ENCODE data around the gene SYT8. TPM values are rescaled to one million over a fixed set of nuclear protein-coding genes. Genes with fewer than 3 reads are reported as not detected.
A peak's percentile ranks its signal among the peaks of the same experiment; 100 is the strongest.

The SYT8 gene
- total and polyA plus RNA-seq, 2 donors from 2014 or later = 1.2 to 1.7 TPM

- Histone ChIP-seq H3K4me1 (ENCODE audit: control insufficient read depth in 2 of 3, insufficient read depth in 2 of 3, low read depth in 1 of 3, low read length in 3 of 3) (no peaks in the 10 kb centered on the region), H3K27me3 (ENCODE audit: control insufficient read depth, insufficient read depth, low read length) (no peaks in the 10 kb centered on the region), H3K4me3 (ENCODE audit: low read length in 3 of 3) (no peak overlapping the region), H3K36me3 (ENCODE audit: control insufficient read depth in 2 of 3, insufficient read depth in 3 of 3, low read length in 3 of 3) (no peaks in the 10 kb centered on the region), H3K27ac (ENCODE audit: low read depth in 2 of 2, low read length in 2 of 2) (no peak overlapping the region), H3K9me3 (ENCODE audit: control insufficient read depth in 2 of 3, insufficient read depth in 1 of 3, low read length in 3 of 3) (no peaks in the 10 kb centered on the region), H3K9ac (ENCODE audit: low read length in 3 of 3) (no peak overlapping the region)
- no peak for FAIRE-seq
- no peak for TF ChIP-seq CTCF (IDR thresholded peaks at IDR 0.05; ENCODE audit: borderline replicate concordance, extremely low read depth, insufficient read depth)
- peak in 1 of 5 donors; percentile 68 for DNase-seq
- intact Hi-C loops (cut with DNase I) = no loop called here
These were observed 36.1 kb downstream of the SYT8 start for GRCh38 chr11:1870721-1871466.

- no peak for DNase-seq
These were observed 36.7 kb downstream of the SYT8 start for GRCh38 chr11:1871531-1871930.

GRCh38 chr11:1872267-1872985 is 37.6 kb downstream of the SYT8 start:
- H3K4me3 ChIP-seq (ENCODE audit: low read length in 3 of 3) = no peak overlapping the region
- no peak for TF ChIP-seq CTCF (IDR thresholded peaks at IDR 0.05; ENCODE audit: borderline replicate concordance, extremely low read depth, insufficient read depth)

More at GRCh38 chr11:1871531-1871930, 36.7 kb downstream of the SYT8 start:
- Histone ChIP-seq H3K9ac (ENCODE audit: low read length in 3 of 3) (no peak overlapping the region), H3K27ac (ENCODE audit: low read depth in 2 of 2, low read length in 2 of 2) (no peak overlapping the region), H3K36me3 (ENCODE audit: control insufficient read depth in 2 of 3, insufficient read depth in 3 of 3, low read length in 3 of 3) (no peaks in the 10 kb centered on the region), H3K9me3 (ENCODE audit: control insufficient read depth in 2 of 3, insufficient read depth in 1 of 3, low read length in 3 of 3) (no peaks in the 10 kb centered on the region), H3K4me3 (ENCODE audit: low read length in 3 of 3) (no peak overlapping the region), H3K27me3 (ENCODE audit: control insufficient read depth, insufficient read depth, low read length) (no peaks in the 10 kb centered on the region), H3K4me1 (ENCODE audit: control insufficient read depth in 2 of 3, insufficient read depth in 2 of 3, low read depth in 1 of 3, low read length in 3 of 3) (no peaks in the 10 kb centered on the region)
- TF ChIP-seq CTCF (IDR thresholded peaks at IDR 0.05; ENCODE audit: borderline replicate concordance, extremely low read depth, insufficient read depth) = no peak
- FAIRE-seq = no peak
- intact Hi-C loops (cut with DNase I) = no loop called here

More at GRCh38 chr11:1872267-1872985, 37.6 kb downstream of the SYT8 start:
- Histone ChIP-seq H3K9ac (ENCODE audit: low read length in 3 of 3) (no peak overlapping the region), H3K27ac (ENCODE audit: low read depth in 2 of 2, low read length in 2 of 2) (no peak overlapping the region), H3K36me3 (ENCODE audit: control insufficient read depth in 2 of 3, insufficient read depth in 3 of 3, low read length in 3 of 3) (no peaks in the 10 kb centered on the region), H3K4me1 (ENCODE audit: control insufficient read depth in 2 of 3, insufficient read depth in 2 of 3, low read depth in 1 of 3, low read length in 3 of 3) (no peaks in the 10 kb centered on the region), H3K27me3 (ENCODE audit: control insufficient read depth, insufficient read depth, low read length) (no peaks in the 10 kb centered on the region), H3K9me3 (ENCODE audit: control insufficient read depth in 2 of 3, insufficient read depth in 1 of 3, low read length in 3 of 3) (no peaks in the 10 kb centered on the region)
- intact Hi-C loops (cut with DNase I) = no loop called here
- DNase-seq (peak in 1 of 5 donors; percentile 48), FAIRE-seq (no peak)
